Germinal center (tissue), 1 donor: ENCODE measurements around the gene STMND1.
"Not testable (repeated sequence)": the region's sequence is repeated elsewhere in the genome, so short reads cannot be mapped to it uniquely, and the experiment has no call there.

Experiments used
- DNase-seq: peaks from one replicate; pipeline ENCODE4 v3.0.0; 2012; ENCODE audit warnings: mixed read lengths, low spot score

STMND1 gene

DNA sequence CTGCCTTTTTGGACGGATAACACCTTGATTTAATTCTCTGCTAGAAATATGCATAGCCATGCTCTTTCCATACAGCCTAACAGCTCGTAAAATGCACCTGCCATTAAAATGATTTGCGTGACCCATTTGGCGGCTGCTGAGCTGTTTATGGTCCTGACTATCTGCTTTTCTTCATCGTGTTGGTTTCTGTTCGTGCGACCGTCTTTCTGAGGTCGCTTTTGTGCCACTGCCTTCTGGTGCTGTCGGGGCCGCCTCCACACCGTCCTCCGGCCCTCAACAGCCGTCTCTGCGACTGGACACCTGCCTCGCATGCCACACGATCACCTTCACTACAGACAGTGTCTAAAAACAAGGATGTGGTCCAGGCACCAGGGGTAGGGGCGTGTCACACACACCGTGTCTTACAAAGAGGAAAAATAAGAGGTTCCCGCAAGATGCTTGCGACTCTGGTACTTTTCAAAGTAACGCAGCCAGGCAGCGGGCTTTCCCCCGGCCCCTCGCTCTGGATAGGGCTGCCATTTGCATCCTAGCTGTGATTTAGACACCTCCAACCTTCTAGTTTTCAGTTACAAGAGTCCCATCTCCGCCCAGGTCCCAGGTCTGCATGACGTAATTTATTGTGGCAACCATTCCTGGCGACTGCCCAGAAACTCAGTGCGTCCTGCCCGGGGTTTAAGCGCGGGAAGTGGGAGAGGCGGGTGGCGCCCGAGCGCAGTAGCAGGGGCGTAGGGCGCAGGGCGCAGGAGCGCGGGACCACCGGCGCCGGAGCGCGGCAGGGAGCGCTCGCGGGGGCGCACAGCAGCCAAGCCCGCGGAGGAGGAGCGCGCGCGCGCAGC lies at the start of gene STMND1:
Gene STMND1, plus strand, starts transcription at position 629 of the 836 bp plus-strand sequence. CDS start 208 bp downstream, outside the sequence.
- no peak for DNase-seq

DNA sequence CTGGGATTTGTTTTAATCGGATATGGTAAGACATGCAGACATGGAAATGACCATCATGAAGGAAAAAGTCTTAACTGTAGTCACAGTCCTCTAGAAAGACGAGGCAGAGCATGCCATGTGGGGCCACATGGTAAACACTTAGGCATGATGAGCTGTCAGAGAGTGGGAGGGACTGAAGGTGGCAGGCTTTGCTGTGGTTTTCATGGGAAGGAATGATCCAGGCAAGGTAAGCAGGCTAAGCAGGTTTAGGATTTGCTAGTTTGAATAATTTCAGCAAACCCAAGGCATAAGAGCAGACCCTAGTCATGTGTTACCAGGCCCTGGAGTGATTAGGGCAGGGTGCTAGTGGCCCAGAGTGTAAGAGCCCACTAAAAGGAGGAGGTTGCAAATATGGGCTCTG lies 47.2 kb upstream of the STMND1 start:
- DNase-seq, result no peak

GRCh38 chr6:17057322-17057721 lies 44.5 kb upstream of the STMND1 start:
- DNase-seq, result no peak

DNA sequence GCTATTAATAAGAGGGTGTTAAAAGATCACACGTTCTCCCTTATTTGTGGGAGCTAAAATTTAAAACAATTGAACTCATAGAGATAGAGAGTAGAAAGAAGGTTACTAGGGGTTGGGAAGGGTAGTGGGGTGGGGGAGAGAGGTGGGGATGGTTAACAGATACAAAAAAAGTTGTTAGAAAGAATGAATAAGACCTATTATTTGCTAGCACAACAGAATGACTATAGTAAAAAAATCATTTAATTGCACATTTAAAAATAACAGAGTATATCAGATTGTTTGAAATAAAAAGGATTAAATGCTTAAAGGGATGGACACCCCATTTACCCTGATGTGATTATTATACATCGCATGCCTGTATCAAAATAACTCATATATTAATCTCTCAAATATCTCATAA lies 43.3 kb upstream of the STMND1 start:
- no peak for DNase-seq

DNA sequence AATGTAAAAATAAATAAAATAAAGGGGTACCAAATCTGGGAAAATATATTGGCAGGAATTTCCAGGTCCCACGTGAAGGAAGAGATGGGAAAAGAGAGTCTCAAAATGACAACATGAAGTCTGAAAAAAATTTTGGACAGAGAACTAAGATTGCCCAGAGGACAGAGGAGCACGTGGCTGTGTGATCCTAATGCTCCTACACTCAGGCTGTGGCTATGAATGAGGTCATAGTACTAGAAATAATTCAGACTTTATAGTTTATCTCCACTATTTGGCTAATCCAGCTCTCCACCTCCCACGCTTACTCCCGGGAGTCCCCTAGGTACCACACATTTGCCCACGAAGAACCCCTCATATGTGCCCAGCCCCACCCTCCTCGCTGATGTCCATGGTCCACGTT lies 42.8 kb upstream of the STMND1 start:
- DNase-seq, result no peak

GRCh38 chr6:17059850-17060249 lies 42.0 kb upstream of the STMND1 start:
- DNase-seq, result no peak

DNA sequence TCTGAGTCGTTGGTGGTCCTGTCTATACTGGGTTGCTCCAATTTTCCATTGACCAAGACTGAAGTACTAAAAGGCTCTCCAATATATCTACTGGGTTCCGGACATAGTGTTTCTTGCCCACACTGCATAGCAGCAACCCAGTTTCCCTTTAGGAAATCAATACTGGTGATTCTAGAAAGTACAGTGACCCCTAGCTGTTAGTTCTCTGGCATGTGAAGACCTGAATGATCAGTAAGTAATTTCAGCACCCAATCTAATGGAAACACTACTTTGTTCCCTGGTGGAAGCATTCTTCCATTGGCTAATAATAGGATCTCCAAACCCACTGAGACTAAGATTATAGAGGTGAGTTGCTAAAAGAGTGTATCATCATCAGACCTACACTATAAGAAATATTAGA lies 40.8 kb upstream of the STMND1 start:
- DNase-seq, result no peak

DNA sequence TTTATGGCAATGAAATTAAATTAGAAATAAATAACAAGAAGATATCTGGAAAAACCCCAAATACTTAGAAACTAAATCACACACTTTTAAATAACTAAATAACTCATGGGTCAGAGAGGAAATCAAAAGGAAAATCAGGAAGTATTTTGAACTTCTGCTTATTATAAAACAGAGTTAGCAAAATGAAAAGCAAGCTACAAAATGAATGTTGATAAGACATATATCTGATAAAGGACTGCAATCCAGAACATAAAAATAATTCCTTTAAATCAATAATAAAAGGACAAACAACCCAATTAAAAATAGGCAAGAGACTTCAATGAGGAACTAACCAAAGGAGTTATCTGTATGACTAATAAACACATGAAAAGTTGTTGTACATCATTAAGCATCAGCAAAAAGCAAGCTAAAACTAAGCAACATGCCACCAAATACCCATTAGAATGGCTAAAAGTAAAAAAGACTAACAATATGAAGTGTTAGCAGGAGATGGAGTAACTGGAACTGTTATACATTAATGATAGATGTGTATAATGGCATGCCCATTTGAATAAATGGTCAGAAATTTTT lies 38.9 kb upstream of the STMND1 start:
- no peak for DNase-seq

DNA sequence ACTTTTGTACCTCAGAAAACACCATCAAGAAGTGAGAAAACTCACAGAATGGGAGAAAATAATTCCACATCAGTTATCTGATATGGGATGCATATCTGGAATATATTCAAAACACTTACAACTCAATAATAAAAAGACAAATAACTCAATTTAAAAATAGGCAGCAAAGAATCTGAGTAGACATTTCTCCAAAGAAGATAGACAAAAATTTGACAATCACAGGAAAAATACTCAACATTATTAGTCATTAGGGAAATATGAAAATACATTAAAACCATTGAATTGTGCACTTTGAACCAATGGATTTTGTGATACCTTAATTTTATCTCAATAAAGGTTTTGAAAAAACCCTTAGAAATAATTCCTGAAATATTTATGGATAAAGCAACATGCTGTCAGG lies 36.9 kb upstream of the STMND1 start:
- DNase-seq, result no peak

DNA sequence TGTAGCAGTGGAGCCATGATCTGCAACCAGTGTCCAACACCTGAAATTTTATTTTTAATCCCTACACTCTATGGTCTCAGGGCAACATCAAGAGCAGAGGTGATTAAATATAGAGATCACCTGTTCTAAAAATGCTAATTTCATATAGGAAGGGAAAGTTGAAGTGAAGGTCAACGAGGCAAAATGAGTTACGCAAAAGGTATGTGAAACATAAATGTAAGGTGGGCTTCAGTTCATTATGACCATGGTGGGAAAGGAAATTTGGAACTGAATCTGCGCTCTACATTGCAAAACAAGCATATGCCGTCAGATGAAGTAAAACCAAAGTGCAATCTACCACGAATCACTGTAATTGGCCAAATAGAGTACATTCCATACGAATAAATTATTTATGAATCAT lies 35.2 kb upstream of the STMND1 start:
- no peak for DNase-seq

- DNase-seq, result not testable (repeated sequence)
Measured at GRCh38 chr6:17068972-17069371, 32.9 kb upstream of the STMND1 start.

- DNase-seq, result not testable (repeated sequence)
Measured at GRCh38 chr6:17070400-17070799, 31.4 kb upstream of the STMND1 start.

- DNase-seq, result not testable (repeated sequence)
Measured at GRCh38 chr6:17073596-17073995, 28.3 kb upstream of the STMND1 start.

DNA sequence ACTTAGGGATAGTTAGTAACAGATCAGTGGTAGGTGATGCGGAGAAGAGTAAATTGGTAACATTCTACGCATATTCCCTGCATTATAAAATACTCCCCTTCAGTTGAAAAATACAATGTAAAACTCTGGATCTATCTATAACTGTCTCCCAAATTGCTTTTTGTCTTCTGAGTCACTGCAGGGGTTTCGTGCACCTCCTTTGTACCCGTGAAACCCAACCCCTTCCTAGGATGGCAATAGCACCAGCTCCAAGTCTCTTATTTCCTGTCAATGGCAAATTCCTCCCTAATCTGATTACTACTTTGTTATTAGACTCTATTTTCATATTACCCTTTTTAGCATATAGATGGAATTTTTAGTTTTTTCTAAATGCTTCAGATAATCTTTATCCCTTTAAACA lies 20.6 kb upstream of the STMND1 start:
- DNase-seq, result no peak

- DNase-seq, result no peak
Measured at GRCh38 chr6:17081860-17082508, 19.9 kb upstream of the STMND1 start.

DNA sequence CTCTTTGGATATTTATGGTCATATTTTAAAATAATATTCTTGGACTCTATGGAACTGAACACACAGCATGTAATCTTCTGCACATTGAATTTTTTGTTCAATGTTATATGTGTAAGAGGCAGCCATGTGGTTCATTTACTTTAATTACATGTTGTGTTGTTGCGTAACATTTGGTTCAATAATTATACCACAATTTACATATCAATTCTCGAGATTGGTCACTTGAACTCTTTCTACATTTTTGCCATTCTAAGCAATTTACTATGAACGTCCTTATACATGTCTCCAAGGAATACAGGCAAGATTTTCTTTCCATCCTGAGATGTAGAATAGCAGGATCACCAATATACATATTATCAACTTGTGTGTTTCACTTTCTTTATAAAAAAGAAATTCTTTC lies 18.5 kb upstream of the STMND1 start:
- no peak for DNase-seq

GRCh38 chr6:17086469-17086868 lies 15.4 kb upstream of the STMND1 start:
- no peak for DNase-seq

DNA sequence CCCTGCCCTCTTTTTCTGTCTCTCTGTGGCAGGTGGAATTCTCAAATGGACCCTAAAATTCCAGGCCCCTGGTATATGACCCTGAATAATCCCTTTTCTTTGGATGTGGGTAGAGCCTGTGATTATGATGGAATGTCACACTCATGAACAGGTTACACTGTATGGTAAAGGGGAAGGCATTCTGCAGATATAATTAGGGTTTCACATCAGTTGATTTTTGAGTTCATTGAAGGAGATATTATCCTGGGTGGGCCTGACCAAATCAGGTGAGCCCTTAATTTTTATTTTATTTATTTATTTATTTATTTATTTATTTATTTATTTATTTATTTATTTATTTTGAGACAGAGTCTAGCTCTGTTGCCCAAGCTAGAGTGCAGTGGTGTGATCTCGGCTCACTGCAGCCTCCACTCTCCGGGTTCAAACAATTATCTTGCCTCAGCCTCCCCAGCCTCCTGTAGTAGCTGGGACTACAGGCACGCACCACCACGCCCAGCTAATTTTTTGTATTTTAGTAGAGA lies 13.7 kb upstream of the STMND1 start:
- DNase-seq, result no peak

- DNase-seq, result no peak
Measured at GRCh38 chr6:17091122-17091521, 10.7 kb upstream of the STMND1 start.

DNA sequence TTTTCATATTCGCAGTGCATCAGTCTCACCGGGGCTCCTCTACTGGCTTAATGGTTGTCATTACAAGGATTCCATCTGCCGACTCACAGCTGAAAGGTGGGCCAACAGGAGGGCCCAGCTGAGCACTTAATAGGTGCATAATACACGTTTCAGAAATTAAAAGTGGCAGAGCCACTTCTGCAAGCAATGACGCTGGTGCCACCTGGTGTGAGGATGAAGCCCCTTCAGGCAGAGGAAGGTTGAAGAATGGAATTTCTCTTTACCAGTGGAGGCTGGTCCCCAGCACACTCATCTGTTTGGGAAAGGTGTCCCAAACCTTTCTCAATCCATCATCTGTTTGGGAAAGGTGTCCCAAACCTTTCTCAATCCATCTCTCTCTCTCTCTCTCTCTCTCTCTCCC lies 8.2 kb upstream of the STMND1 start:
- DNase-seq, result no peak

DNA sequence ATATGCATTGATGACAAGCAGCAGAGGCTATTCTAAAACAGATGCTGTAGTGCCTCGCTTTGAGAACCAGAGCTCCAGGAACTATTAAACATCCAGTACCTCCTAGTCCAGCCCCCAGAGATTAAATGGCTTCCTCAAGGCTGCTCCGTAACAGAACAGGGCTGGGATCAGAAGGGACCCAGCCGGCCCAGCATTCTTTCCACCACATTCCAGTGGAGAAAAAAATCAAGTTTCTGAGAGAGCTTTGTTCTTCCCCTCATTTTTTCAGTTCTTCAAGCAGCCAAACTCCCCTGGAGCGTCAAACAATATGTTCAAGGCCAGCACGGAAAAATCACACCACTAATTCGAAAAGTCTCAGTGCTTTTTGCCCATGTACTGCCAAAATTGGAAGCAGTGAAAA lies 5.8 kb upstream of the STMND1 start:
- DNase-seq, result no peak

DNA sequence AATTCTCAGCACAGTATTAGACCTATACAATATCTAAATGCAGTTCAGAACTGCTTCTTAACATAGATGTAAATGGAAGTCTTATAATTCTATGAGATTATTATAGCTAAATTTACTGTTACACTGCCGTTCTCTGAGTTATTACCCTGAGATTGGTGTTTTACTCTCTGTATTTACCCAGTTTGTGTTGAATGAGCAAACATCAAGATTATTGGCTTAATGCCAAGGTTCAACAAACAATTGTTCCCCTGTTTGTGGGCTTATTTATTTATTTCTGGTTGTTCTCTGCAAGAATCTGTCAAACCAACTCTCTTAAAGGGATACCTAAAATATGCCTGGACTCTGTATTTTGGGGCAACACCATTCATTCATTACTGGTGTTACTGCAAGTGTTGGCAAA lies 5.2 kb upstream of the STMND1 start:
- no peak for DNase-seq

- no peak for DNase-seq
Measured at GRCh38 chr6:17097982-17098381, 3.9 kb upstream of the STMND1 start.
